Measurements from ENCODE around the gene PLPP1.

- TF ChIP-seq CTCF (IDR thresholded peaks at IDR 0.05; ENCODE audit: low read depth, low read length) (no peak), EZH2phosphoT487 (IDR thresholded peaks at IDR 0.05; ENCODE audit: low read depth) (no peak)
Observed at GRCh38 chr5:55421074-55421529, 113.7 kb downstream of the PLPP1 start.

All from OCI-LY3 (cell line).